ENCODE measurements around the gene CLDN14.

CLDN14 gene

DNA sequence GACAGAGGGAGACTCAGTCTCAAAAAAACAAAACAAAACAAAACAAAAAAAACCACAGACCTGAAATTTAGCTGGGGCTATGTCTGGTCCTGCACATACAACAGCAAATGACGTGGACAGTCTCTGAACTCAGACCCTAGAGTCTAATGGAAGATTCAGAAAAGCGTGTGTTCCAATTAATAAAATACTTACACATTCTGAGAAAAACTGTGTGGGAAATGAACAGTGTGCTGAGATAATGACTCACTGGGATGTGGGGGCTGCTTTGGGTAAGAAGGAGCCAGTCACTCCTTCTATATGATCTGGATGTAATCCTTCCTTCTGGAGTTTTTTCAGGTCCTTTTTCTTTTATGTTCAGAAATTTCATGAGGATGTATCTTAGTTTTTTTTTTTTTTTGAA lies 29.4 kb downstream of the CLDN14 start:
- no peak overlapping the region for H3K4me3 ChIP-seq (ENCODE audit: control insufficient read depth, low read depth, low read length)
- peak; percentile 68 for DNase-seq (ENCODE audit: low read depth)
- TF ChIP-seq, protein P1, sequence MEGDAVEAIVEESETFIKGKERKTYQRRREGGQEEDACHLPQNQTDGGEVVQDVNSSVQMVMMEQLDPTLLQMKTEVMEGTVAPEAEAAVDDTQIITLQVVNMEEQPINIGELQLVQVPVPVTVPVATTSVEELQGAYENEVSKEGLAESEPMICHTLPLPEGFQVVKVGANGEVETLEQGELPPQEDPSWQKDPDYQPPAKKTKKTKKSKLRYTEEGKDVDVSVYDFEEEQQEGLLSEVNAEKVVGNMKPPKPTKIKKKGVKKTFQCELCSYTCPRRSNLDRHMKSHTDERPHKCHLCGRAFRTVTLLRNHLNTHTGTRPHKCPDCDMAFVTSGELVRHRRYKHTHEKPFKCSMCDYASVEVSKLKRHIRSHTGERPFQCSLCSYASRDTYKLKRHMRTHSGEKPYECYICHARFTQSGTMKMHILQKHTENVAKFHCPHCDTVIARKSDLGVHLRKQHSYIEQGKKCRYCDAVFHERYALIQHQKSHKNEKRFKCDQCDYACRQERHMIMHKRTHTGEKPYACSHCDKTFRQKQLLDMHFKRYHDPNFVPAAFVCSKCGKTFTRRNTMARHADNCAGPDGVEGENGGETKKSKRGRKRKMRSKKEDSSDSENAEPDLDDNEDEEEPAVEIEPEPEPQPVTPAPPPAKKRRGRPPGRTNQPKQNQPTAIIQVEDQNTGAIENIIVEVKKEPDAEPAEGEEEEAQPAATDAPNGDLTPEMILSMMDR (conservative IDR thresholded peaks at IDR 0.05; ENCODE audit: control insufficient read depth, insufficient read depth, low read depth, low read length) = no peak

DNA sequence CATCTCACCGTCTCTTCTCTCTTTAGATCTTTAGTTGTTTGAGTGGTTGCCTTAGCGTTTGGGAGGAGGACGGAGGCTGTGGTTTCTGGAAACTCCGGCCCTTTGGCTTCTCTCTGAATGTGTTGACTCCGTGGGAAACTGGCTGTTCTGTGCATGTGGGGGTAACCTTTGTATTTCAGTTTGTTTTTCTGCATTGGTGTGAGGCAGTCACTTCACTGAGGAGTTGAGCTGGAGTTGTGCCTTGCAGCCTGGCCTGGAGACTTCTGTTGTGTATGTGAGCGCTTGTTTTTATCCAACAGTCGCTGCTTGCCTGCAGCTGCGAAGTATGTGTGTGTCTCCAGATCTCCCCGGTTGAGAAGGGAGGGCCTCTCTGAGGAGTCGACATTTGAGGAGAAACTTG lies 33.6 kb downstream of the CLDN14 start:
- TF ChIP-seq, protein P1 (conservative IDR thresholded peaks at IDR 0.05; ENCODE audit: control insufficient read depth, insufficient read depth, low read depth, low read length) = no peak
- peak; percentile 13 for DNase-seq (ENCODE audit: low read depth)
- H3K4me3 ChIP-seq (ENCODE audit: control insufficient read depth, low read depth, low read length) = no peak overlapping the region

DNA sequence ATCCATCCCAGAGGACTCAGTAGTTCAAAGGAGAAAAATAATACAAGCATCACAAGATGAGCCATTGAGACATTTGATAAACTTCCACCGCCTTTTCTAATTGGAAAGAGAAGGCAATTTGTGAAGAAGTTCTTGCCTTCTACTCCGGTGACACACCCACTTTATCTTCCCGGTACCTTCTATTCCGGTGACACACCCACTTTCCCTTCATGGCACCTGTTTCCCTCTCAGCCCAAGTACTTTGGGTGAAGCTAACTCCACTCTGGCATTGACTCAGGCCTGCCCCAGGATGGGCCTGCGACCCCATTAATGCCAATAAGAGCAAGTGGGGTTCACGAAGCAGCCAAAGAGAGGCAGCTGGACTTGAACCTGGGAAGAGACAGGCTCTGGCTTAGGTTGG lies 38.2 kb downstream of the CLDN14 start:
- TF ChIP-seq, protein P1 (conservative IDR thresholded peaks at IDR 0.05; ENCODE audit: control insufficient read depth, insufficient read depth, low read depth, low read length) = no peak
- no peak for DNase-seq (ENCODE audit: low read depth)

DNA sequence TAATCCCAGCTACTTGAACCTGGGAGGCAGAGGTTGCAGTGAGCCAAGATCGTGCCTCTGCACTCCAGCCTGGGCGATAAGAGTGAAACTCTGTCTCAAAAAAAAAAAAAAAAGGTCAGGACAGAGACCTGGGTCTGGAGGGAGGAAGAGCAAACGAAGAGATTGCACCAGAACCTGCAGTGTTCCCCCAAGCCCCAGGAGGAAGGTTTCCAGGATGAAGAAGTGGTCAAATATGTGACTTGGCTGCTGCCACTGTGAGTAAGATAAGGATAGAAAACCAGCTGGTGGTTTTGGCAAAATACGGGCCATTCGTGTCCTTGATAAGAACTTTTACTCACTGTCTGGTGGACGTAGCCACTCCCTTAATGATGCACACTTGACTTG lies 42.2 kb downstream of the CLDN14 start:
- H3K4me3 ChIP-seq (ENCODE audit: control insufficient read depth, low read depth, low read length) = no peak overlapping the region
- DNase-seq (ENCODE audit: low read depth) = peak; percentile 91
- TF ChIP-seq, protein P1 (conservative IDR thresholded peaks at IDR 0.05; ENCODE audit: control insufficient read depth, insufficient read depth, low read depth, low read length) = no peak

More for the DNA sequence above, 38.2 kb downstream of the CLDN14 start:
- no peak overlapping the region for H3K4me3 ChIP-seq (ENCODE audit: control insufficient read depth, low read depth, low read length)

DNA sequence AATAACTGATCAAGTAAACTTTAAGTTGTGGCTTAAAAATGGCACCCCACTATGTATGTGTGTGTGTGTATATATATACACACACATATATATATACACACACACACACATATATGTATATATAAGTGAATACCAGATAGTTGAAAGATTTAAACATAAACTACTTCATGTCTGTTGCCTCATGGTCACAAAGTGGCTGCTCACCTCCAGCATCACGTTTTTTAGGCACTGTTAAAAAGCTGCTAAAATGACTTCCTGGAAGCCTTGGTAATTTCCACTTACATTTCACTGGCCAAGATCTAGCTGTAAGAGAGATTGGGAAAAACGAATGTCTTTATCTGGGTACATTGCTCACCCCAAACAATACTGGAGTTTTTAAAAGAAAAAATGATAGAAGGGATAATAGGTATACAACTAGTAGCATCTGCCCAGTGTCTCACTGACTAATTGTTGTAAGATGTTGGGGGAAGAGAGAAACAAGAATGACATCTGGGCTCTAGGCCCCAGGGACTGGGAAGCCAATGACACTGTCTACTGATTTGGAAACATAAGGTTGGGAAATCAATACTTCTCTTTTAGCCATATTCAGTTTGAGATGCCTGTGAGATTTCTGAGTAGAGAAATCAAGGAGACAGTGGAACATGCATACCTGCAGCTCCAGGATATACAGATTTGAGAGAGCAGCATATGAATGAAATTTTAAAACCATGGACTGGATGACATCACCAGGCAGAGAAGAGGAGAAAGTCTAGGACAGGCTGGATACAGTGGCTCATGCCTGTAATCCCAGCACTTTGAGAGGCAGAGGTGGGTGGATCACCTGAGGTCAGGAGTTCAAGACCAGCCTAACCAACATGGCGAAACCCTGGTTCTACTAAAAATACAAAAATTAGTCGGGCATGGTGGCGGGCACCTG lies 42.8 kb downstream of the CLDN14 start:
- TF ChIP-seq, protein P1 (conservative IDR thresholded peaks at IDR 0.05; ENCODE audit: control insufficient read depth, insufficient read depth, low read depth, low read length) = no peak
- H3K4me3 ChIP-seq (ENCODE audit: control insufficient read depth, low read depth, low read length) = no peak overlapping the region
- peak; percentile 15 for DNase-seq (ENCODE audit: low read depth)

DNA sequence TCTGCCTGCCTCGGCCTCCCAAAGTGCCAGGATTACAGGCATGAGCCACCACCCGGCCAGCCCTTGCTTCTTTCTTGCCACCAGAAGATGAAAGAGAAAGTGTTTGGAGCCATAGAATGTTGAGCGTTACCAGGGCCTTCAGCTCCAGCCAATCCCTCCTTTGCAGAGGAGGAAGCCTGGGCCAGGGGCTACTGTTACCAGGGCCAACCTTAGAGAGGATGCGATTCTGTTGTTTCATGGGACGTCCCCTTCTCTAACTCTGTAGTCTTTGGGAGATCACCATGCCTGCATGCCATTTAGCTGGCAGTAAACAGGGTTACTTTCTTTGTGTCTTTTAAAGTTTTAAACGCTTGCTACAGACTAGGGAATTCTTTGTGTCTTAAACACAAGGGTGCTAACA lies 45.8 kb downstream of the CLDN14 start:
- H3K4me3 ChIP-seq (ENCODE audit: control insufficient read depth, low read depth, low read length) = no peak overlapping the region
- TF ChIP-seq, protein P1 (conservative IDR thresholded peaks at IDR 0.05; ENCODE audit: control insufficient read depth, insufficient read depth, low read depth, low read length) = no peak
- no peak for DNase-seq (ENCODE audit: low read depth)

Data from fibroblast of mammary gland (primary cell).